ENCODE results near the gene SIK2.

- TF ChIP-seq, protein P1, sequence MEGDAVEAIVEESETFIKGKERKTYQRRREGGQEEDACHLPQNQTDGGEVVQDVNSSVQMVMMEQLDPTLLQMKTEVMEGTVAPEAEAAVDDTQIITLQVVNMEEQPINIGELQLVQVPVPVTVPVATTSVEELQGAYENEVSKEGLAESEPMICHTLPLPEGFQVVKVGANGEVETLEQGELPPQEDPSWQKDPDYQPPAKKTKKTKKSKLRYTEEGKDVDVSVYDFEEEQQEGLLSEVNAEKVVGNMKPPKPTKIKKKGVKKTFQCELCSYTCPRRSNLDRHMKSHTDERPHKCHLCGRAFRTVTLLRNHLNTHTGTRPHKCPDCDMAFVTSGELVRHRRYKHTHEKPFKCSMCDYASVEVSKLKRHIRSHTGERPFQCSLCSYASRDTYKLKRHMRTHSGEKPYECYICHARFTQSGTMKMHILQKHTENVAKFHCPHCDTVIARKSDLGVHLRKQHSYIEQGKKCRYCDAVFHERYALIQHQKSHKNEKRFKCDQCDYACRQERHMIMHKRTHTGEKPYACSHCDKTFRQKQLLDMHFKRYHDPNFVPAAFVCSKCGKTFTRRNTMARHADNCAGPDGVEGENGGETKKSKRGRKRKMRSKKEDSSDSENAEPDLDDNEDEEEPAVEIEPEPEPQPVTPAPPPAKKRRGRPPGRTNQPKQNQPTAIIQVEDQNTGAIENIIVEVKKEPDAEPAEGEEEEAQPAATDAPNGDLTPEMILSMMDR (IDR thresholded peaks at IDR 0.05) = no peak
- no peak for TF ChIP-seq POLR2A (IDR thresholded peaks at IDR 0.05)
Observed at GRCh38 chr11:111718436-111718835, 116.2 kb downstream of the SIK2 start.
